NCI-H2196 treated with DMSO at 0.1 percent for 48 hours (cell line): ENCODE measurements around the gene AMHR2.
"Not testable (repeated sequence)": the region's sequence is repeated elsewhere in the genome, so short reads cannot be mapped to it uniquely, and the experiment has no call there.

Experiments used
- DNase-seq: peaks from one replicate; lab custom pipeline; 2025; ENCODE audit not compliant: unreplicated experiment; lab: John Stamatoyannopoulos, UW

Gene AMHR2

DNA sequence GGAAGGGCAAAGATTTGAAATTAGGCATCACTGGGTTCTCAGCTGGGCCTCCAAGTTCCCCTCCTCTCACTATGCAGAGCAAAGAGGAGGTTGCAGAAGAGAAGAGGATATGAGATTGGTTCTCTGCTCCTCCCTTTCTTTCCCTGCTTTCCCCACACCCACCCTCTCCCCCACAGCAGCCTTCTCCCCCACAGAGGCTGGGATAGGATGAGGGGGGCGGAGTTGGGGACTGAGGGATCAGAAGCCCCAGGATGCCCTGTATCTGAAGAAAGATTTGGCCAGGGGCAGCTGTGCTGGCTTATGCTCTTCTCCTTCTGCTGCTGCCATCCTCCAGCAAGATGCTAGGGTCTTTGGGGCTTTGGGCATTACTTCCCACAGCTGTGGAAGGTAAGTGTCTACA is at the start of gene AMHR2:
TSS of gene AMHR2 (plus strand) at position 259 of the 400 bp plus-strand sequence. CDS start at position 339, 80 bp downstream.
- no peak for DNase-seq

DNA sequence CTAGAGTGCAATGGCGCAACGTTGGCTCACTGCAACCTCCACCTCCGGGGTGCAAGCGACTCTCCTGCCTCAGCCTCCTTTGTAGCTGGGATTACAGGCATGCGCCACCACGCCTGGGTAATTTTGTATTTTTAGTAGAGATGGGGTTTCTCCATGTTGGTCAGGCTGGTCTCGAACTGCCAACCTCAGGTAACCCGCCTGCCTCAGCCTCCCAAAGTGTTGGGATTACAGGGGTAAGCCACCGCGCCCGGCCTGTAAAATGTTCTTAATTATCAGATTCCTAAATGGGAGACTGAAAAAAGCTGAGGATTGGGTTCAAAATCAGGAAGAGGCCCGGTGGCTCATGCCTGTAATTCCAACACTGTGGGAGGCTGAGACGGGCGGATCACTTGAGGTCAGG is 49.4 kb upstream of the AMHR2 start:
- not testable (repeated sequence) for DNase-seq

DNA sequence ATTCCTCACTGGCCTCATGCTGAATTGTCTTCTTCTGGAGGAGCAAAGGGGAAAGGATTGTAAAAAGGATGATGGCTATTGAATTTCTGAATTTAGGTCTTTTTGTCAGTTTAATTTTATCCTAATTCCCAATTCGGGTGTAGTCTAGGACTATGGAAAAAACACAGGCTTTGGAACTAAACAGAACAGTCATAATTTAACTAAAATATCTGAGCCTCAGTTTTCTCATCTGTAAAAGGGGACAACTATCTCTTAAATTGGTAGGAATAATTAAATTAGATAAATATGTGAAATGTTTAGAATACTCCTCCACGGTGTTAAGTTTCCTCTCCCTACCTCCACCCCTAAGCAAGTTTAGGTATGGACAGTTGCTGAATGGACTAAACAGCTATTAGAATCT is 46.9 kb upstream of the AMHR2 start:
- DNase-seq: no peak

DNA sequence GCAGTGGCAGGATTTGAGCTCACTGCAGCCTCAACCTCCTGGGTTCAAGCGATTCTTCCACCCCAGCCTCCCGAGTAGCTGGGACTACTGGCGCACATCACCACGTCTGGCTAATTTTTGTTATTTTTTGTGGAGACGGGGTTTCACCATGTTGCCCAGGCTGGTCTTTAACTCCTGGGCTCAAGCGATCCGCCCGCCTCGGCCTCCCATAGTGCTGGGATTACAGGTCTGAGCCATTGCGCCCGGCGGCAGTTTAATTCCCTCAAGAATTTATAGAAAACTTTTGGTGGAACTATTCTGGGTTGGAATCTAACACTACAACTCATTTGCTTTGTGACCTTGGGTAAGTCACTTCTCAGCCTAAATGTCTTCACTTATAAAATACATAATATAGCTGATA is 45.4 kb upstream of the AMHR2 start:
- no peak for DNase-seq

DNA sequence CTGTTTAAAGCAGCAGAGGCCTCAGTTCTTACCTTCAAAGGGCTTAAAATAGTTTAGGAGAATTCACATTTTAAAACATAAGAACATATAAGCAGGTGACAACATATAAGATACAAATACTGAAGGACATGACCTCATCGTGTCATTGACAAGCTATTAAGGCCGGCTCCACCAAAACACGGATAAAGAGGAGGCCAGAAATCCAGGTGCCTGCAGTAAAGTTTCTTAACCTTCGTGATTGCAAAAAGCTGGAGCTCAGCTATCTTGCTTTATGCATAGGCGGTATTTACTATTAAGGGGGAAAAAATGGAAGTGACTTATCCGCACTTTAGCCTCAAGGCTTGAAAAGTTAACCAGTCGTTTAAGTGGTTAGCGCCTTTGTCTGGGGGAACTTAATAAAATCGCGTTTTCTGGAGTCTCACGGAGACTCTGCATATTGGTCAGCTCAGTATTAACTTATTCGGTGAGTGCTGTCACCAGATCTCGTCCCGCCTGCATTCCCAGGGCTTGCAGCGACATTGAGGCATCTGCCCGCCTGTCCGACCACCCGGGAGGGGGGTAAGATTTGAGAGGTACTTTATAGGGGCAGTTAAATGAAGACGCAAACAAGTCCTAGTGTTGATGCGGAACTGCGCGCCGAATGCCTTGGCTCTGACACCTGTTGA is 44.8 kb upstream of the AMHR2 start:
- no peak for DNase-seq

DNA sequence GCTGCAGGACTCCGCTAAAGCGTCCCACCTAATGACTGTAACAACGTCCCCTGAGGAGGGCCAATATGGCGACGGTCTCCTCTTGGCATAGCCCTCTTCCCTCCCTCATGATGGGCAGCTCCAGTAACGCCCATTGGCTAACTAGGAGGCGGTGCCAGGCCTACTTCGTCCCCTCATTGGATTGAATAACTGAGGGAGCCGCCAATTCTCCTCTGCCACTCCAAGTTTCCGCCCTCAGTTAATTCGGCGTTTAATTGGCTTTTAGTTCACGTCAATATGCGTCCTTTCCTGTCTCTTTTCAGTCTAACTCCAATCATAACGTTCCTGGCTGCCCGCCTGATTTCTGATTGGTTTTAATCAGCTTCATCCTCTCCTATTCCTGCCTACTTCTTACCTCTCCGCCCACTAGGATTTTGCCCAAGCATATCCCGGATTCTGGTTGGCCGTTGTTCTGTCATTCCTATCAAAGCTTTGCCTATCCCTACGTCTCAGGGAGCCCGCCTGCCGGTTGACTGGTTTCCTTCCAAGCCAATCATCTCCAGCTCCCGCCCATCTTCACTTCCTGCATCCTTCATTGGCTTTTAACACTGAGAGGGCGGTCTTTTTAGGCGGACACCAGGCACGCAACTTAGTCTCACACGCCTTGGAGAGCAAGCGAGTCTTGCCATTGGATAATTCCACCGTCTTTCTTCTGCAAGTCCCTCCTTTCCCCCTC is 44.1 kb upstream of the AMHR2 start:
- peak; percentile 100 for DNase-seq

DNA sequence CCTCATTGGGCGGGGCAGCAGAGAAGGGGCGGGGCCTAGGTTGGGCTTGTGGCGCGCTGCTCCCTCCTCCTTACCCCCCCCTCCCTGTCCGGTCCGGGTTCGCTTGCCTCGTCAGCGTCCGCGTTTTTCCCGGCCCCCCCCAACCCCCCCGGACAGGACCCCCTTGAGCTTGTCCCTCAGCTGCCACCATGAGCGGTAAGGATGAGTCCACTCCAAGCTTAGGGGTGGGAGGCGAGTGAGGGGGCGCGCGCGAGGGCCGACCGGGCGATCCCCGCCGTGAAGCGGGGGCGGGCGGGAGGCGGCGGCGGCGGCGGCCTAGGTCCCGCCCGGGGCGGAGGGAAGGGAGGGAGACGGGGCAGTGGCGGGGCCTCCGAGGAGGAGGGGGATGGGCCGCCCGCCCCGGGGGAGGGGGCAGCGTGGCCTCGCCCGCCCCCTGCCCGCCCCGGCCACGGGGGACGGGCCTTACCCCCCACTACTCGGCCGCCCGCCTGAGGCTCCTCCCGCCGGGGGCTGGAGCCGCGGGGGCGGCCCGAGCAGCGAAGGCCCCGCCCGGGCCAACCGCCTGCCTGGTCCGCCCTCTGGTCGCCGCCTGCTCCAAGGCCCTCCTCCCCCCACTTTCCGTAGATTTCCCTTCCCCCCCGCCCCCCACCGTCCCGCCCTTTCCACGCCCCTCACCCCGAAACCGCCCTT is 43.4 kb upstream of the AMHR2 start, which contains the start of gene SP1:
TSS of gene SP1 (plus strand) at position 73 of the 690 bp plus-strand sequence. CDS start at position 189, 116 bp downstream.
- DNase-seq: peak; percentile 91

DNA sequence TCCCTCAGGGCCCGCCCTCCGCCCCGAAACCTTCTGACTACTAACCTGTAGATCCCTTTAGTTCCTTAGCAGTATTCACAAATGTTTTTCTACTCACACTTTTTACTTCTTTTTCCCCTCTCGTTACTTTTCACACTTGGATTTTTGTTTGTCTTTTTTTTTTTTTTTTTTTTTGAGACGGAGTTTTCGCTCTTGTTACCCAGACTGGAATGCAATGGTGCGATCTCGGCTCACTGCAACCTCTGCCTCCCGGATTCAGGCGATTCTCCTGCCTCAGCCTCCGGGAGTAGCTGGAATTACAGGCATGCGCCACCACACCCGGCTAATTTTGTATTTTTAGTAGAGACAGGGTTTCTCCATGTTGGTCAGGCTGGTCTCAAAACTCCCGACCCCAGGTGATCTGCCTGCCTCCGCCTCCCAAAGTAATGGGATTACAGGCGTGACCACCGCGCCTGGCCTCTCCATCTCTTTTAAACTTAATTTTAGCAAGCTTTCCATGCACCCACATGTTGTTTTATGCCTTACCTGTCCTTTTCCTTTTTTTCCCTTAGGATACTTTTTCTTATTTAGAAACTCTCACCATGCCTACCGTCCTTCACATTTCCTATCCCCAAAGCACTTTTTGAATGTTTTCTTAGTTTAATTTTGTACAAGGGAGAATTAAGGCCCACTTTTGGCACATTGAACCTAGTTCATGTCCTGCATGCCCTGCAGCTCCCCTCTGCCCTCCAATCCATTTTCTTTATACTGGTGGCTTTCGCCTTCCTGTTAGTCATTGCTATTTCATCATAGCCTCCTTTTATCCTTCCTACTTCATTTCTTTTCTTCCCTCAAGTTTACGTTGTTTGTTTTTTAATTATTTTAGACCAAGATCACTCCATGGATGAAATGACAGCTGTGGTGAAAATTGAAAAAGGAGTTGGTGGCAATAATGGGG is 42.6 kb upstream of the AMHR2 start:
- no peak for DNase-seq

DNA sequence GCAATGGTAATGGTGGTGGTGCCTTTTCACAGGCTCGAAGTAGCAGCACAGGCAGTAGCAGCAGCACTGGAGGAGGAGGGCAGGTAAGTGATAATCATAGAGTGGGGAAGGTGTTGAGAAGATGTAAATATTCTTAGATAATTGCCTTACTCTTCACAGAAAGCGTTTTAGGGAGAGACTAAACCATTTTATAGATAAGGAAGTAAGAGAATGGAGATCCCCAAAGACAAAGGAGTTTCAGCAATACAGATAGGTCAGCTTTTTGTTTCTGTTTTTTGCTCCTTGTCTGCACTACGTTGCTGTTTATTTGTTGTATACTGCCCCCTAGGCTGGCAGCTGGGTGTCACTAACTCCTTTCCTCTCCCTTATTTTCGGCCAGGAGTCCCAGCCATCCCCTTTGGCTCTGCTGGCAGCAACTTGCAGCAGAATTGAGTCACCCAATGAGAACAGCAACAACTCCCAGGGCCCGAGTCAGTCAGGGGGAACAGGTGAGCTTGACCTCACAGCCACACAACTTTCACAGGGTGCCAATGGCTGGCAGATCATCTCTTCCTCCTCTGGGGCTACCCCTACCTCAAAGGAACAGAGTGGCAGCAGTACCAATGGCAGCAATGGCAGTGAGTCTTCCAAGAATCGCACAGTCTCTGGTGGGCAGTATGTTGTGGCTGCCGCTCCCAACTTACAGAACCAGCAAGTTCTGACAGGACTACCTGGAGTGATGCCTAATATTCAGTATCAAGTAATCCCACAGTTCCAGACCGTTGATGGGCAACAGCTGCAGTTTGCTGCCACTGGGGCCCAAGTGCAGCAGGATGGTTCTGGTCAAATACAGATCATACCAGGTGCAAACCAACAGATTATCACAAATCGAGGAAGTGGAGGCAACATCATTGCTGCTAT is 41.7 kb upstream of the AMHR2 start:
- DNase-seq: no peak

DNA sequence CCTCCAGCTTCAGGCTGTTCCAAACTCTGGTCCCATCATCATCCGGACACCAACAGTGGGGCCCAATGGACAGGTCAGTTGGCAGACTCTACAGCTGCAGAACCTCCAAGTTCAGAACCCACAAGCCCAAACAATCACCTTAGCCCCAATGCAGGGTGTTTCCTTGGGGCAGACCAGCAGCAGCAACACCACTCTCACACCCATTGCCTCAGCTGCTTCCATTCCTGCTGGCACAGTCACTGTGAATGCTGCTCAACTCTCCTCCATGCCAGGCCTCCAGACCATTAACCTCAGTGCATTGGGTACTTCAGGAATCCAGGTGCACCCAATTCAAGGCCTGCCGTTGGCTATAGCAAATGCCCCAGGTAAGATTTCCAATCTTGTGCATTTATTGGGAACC is 40.4 kb upstream of the AMHR2 start:
- no peak for DNase-seq

DNA sequence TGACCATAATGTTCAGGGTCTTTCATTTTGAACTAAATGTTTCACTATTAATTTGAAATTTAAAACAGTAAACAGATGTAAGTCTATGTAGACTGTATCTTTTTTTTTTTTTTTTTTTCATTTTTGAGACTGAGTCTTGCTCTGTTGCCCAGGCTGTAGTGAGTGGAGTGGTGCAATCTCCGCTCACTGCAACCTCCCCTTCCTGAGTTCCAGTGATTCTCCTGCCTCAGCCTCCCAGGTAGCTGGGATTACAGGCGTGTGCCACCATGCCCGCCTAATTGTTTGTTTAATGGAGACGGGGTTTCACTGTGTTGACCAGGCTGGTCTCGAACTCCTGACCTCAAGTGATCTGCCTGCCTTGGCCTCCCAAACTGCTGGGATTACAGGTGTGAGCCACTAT is 37.3 kb upstream of the AMHR2 start:
- not testable (repeated sequence) for DNase-seq

DNA sequence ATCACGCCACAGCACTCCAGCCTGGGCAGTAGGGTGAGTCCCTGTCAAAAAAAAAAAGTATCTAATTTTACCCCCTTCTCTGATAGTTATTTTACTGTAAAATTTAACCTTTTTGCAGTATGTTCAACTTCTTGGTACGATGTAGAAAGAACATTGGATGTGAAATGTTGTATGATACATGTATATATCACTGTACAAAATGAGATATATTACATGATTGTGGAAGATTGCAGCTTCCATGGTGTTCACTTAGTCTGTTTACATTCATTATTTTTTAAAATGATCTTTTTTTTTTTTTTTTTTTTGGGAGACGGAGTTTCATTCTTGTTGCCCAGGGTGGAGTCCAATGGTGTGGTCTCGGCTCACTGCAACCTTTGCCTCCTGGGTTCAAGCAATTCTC is 34.7 kb upstream of the AMHR2 start:
- no peak for DNase-seq

DNA sequence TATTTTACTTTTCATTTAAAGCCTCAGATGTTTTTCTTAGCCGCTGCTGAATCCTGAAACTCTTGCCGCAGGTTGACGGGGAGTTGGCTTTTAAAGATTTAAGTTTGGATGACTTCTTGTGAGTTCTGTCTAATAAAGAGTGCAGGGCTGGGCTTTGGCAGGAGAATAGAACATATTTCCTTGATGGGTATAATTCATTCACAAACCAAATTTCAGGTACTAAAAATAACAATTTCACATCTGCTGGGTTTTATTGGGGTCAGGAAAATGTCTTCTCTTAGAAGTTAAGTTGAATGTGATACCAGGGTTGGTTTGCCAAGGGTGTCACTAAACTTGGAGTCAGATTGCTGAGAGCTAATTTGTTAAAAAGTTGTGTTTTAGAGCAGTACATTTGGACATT is 34.0 kb upstream of the AMHR2 start:
- no peak for DNase-seq

DNA sequence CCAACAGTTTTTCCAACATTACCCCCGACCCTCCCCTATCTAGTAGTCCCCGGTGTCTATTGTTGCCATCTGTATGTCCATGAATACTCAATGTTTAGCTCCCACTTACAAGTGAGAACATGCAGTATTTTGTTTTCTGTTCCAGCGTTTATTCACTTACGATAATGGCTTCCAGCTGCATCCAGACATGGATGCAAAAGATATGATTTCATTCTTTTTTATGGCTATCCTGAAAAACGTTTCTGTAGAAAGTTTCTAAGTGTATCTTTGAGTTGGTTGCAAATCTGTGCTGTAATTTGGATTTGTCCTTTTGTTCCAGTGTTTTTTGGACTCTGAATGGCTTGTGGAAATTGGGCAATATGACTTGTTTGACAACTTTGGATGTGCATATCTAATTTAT is 31.9 kb upstream of the AMHR2 start:
- DNase-seq: no peak

DNA sequence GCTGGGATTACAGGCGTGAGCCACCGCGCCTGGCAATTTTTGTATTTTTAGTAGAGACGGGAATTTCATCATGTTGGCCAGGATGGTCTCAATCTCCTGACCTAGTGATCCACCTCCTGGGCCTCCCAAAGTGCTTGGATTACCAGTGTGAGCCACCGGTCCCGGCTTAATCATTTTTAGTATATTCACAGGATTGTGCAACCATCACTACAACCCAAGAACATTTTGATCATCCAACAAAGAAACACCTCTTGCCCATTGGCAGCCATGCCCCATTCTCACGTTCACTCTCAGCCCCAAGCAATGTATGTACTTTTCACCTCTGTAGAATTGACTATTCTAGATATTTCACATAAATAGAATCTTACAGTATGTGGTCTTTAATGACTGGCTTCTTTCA is 23.8 kb upstream of the AMHR2 start:
- DNase-seq: no peak

DNA sequence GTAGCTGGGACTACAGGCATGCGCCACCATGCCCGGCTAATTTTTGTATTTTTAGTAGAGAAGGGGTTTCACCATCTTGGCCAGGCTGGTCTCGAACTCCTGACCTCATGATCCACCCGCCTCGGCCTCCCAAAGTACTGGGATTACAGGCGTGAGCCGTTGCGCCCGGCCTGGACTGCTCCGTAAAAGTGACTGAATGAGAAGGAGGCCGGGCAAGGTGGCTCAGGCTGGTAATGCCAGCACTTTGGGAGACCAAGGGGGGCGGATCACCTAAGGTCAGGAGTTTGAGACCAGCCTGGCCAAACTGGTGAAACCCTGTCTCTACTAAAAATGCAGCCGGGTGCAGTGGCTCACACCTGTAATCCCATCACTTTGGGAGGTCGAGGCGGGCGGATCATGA is 21.3 kb upstream of the AMHR2 start:
- not testable (repeated sequence) for DNase-seq

DNA sequence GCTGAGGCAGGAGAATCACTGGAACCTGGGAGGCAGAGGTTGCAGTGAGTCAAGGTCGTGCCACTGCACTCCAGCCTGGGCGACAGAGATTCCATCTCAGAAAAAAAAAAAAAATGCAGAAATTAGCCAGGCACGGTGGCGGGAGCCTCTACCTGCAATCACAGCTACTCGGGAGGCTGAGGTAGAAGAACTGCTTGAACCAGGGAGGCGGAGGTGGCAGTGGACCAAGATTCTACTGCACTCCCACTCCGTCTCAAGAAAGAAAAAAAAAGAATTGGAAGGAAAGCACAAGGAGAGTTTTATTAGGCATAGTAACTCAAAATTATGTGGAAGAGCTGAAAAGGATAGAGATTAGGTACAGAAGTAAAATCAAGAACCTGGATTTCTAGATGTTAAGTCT is 20.8 kb upstream of the AMHR2 start:
- no peak for DNase-seq

DNA sequence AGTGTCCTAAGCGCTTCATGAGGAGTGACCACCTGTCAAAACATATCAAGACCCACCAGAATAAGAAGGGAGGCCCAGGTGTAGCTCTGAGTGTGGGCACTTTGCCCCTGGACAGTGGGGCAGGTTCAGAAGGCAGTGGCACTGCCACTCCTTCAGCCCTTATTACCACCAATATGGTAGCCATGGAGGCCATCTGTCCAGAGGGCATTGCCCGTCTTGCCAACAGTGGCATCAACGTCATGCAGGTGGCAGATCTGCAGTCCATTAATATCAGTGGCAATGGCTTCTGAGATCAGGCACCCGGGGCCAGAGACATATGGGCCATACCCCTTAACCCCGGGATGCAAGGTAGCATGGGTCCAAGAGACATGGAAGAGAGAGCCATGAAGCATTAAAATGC is 12.7 kb upstream of the AMHR2 start:
- DNase-seq: no peak

DNA sequence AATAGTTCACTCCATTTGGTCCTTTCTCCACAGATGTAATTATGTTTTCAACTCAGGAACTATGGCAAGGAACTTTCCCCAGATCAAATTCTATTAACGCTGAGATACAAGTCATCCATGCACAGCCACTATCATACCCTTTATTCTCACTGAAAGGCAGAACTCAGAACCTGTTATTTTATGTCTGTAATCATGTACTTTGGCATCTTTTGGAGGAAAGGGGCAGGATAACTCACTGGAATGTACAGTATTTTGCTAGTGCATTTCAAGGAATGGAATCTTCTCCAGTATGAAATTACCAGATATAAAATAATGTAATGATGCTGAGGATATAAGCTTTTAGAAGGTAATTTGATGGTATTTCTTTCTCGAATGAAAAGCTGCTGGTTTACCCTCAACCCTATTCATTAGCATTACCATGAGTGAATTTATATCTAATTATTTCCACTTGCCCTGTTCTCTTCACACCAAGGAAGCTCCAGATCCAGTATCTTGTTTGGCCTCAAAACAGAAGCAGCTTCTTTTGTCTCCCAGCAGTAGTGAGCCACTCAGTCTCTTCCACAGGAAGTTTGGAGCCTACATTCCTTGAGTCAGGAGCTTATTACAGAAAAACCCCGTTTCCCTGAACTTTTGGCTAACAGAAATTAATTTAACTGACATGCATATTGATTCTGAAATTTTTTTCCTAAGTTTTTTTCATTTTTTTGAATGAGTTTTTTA is 10.0 kb upstream of the AMHR2 start:
- DNase-seq: no peak
